ENCODE results near the gene WNT3A.

- TF ChIP-seq CTCF (IDR thresholded peaks at IDR 0.05; ENCODE audit: low read length) (no peak), EZH2phosphoT487 (IDR thresholded peaks at IDR 0.05; ENCODE audit: low read length) (no peak), EZH2 (optimal IDR thresholded peaks at IDR 0.05; ENCODE audit: low read depth, low read length) (no peak)
Observed at GRCh38 chr1:228023294-228023639, 16.5 kb downstream of the WNT3A start.

Measured in MM.1S (cell line).